Measurements from ENCODE around the gene NUSAP1.
A peak's percentile ranks its signal among the peaks of the same experiment; 100 is the strongest.
"Not testable (repeated sequence)": the region's sequence is repeated elsewhere in the genome, so short reads cannot be mapped to it uniquely, and the experiment has no call there.

NUSAP1 gene

GRCh38 chr15:41416742-41417417 lies 84.2 kb downstream of the NUSAP1 start, which contains the start of gene RTF1:
Gene RTF1, plus strand, starts transcription at chr15:41417095. Its CDS starts 21 bp downstream, at chr15:41417116.
- peak; percentile 91 for DNase-seq

GRCh38 chr15:41417418-41418195 lies 84.9 kb downstream of the NUSAP1 start:
- no peak for DNase-seq

GRCh38 chr15:41423979-41424659 lies 91.4 kb downstream of the NUSAP1 start:
- DNase-seq = no peak

- no peak for DNase-seq
These were observed 92.1 kb downstream of the NUSAP1 start for GRCh38 chr15:41424809-41425208.

- DNase-seq = not testable (repeated sequence)
These were observed 93.2 kb downstream of the NUSAP1 start for GRCh38 chr15:41425907-41426306.

- DNase-seq = peak; percentile 24
These were observed 96.6 kb downstream of the NUSAP1 start for GRCh38 chr15:41429003-41429890.
